Fibroblast of lung (primary cell): Measurements from ENCODE around the gene TBC1D14.

Experiments
- CTCF ChIP-seq, 2 donors: IDR thresholded peaks in 1 of 2; conservative IDR thresholded peaks in 1 of 2; 1 replicate in 1 of 2; 2 replicates in 1 of 2; pipeline ENCODE4 v1.5.1; 2011 to 2012; ENCODE audit warnings: low read length in 2 of 2, control low read depth in 1 of 2, inconsistent platforms in 1 of 2, low read depth in 1 of 2, mild to moderate bottlenecking in 1 of 2
- EZH2 ChIP-seq: IDR thresholded peaks from 2 replicates; pipeline ENCODE4 v1.5.1; 2012; ENCODE audit warnings: low read length, control low read depth, mild to moderate bottlenecking; ENCODE audit errors: missing control alignments

GRCh38 chr4:6961496-6962210 lies 52.0 kb downstream of the TBC1D14 start:
- TF ChIP-seq CTCF (conservative IDR thresholded peaks at IDR 0.05 in 1 of 2, IDR thresholded peaks at IDR 0.05 in 1 of 2; ENCODE audit: low read depth in 1 of 2, low read length in 2 of 2), result no peak
- TF ChIP-seq EZH2, result no peak
